Measurements from ENCODE around the gene GAD1.

The GAD1 gene

DNA sequence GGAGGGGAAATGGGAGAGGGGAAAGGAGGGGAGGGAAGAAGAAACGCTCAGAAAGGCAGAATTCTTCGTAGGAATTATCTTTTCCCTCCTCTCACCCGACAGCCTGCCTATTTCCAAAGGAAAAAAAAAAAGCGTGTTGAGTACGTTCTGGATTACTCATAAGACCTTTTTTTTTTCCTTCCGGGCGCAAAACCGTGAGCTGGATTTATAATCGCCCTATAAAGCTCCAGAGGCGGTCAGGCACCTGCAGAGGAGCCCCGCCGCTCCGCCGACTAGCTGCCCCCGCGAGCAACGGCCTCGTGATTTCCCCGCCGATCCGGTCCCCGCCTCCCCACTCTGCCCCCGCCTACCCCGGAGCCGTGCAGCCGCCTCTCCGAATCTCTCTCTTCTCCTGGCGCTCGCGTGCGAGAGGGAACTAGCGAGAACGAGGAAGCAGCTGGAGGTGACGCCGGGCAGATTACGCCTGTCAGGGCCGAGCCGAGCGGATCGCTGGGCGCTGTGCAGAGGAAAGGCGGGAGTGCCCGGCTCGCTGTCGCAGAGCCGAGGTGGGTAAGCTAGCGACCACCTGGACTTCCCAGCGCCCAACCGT, at the start of gene GAD1:
TSS of gene GAD1 (plus strand) at position 384 of the 589 bp plus-strand sequence. CDS start 1,705 bp downstream, outside the sequence.
- DNase-seq (ENCODE audit: low read depth) = peak; percentile 44

DNA sequence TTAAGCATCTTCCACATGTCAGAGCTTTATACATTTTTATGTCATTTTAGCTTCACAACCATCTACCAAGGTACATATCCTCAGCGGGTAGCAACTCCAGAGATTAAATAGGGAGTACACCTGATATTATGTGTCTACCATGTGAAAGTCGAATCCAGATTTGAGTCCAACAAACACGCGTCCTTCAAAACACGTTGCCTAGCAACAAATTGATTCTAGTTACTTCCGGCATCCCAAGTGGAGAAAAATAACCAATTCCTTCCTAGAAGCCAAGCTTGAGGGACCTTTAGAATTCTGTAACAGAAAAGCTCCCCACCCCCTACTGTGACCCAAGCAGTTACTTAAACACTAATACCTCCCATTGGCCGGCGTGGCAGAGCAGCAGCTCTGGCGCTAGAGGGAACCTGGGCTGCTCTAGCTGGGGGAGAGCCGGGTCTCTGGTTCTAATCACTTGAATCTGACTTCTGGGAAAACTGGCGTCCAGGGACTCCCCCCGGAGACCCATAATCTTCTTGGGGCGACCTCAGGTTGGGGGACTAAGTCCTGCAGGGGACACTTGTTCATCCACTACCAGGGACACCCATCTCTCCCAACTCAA, 46.6 kb upstream of the GAD1 start, which contains the start of gene ERICH2:
TSS of gene ERICH2 (plus strand) at position 371 of the 598 bp plus-strand sequence. CDS start 304 bp downstream, outside the sequence.
- peak; percentile 66 for DNase-seq (ENCODE audit: low read depth)

- DNase-seq (ENCODE audit: low read depth) = peak; percentile 58
Measured at GRCh38 chr2:170770606-170771420, 45.9 kb upstream of the GAD1 start.

GRCh38 chr2:170771421-170771937, 45.2 kb upstream of the GAD1 start:
- no peak for DNase-seq (ENCODE audit: low read depth)

- DNase-seq (ENCODE audit: low read depth) = no peak
Measured at GRCh38 chr2:170772295-170772694, 44.4 kb upstream of the GAD1 start.

DNA sequence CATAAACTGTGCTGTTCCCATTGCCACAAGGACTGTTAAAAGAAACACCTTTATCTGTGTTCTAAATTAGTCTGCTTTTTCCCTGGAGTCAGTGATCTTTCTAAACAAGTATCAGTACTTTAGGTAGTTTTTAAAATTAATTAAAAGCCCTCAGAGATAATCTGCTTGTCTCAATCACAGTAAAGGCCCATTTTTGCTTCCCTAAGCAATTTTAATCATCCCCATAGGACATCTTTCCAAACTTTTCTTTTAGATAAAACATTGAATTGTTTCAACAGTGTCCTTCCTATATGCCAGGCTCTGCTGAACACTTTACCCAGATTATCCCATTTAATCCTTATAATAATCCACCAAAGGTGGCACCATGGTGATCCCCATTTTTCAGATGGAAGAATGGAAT, 42.6 kb upstream of the GAD1 start:
- DNase-seq (ENCODE audit: low read depth) = no peak

DNA sequence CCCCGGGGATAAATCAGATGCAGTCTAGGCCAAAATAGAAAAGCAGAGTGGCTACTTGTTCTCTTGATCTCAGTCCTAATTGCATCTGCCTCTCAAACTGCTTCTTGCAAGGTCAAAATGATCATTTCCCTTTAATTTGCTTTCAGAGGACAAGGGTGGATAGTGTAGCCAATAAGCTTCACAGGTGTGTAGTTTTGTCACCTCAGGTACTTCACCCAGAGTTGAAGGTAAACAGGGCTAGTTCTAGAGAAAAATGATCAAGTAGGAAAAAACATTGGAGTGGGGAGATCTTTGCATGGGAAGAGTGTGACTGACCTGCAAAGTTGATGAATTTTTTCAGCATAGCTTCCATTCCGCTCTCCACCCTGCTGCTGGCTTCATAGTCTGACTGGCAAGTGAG, 37.8 kb upstream of the GAD1 start:
- DNase-seq (ENCODE audit: low read depth) = no peak

GRCh38 chr2:170779304-170779703, 37.4 kb upstream of the GAD1 start:
- no peak for DNase-seq (ENCODE audit: low read depth)

- DNase-seq (ENCODE audit: low read depth) = no peak
Measured at GRCh38 chr2:170782673-170783072, 34.0 kb upstream of the GAD1 start.

- no peak for DNase-seq (ENCODE audit: low read depth)
Measured at GRCh38 chr2:170783549-170783948, 33.1 kb upstream of the GAD1 start.

DNA sequence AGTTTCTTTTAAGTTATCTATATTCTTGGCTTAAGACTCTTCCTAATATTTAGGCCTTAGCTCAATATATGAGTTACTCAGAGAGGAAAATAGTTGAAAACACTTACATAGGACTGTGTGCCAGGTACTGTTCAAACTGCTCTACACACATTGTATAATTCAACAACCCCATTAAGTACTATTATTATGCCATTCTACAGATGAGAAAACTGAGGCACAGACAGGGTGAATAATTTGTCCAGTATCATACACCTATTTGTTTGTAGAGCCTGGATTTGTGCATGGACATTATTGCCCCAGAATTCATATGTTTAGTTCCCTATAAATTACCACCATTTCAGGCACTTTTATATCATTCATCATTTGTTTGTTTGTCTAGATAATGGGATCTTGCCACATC, 17.7 kb upstream of the GAD1 start:
- no peak for DNase-seq (ENCODE audit: low read depth)

GRCh38 chr2:170806548-170806947, 10.1 kb upstream of the GAD1 start:
- DNase-seq (ENCODE audit: low read depth) = no peak

DNA sequence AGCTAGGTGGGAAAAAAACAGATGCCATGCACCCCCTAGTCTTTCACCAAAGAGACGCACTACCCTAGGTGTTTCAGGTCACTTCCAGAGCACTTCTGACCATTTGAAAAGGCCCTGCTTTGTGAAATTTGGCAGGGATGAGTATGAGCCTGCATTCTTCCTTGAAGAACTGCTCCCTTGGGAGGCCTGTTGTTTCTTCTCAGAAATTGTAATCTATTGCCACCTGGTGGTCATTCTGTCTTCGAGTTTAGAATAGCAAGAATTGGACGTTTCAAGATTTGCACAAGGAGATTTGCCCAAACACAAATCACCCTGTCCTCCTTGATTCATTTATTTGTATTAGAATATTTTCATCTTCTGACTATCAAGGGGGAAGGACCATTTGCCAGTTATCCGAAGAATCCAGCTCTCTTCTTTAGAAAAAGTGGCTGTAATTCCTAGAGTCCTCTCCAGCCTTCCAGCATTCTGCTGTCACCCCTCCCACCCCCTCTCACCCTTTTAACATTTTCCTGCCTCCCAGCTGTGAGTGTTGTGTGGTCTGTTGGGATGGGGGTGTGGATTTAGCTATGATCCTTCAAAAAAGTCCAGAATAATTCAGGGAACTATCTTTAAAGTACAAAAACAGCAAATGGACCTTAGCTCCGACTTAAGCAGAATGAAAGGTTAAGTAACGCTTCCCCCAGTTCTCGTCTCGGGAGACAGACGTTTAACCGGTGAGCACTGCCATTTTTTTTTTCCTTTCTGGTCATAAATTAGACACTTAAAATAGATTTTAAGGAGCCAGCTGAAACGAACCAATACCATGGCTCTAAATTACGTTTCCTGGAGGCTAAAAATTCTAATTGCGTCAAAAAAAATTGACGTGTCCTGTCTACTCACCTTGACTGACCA, 3.7 kb upstream of the GAD1 start:
- DNase-seq (ENCODE audit: low read depth) = peak; percentile 80

DNA sequence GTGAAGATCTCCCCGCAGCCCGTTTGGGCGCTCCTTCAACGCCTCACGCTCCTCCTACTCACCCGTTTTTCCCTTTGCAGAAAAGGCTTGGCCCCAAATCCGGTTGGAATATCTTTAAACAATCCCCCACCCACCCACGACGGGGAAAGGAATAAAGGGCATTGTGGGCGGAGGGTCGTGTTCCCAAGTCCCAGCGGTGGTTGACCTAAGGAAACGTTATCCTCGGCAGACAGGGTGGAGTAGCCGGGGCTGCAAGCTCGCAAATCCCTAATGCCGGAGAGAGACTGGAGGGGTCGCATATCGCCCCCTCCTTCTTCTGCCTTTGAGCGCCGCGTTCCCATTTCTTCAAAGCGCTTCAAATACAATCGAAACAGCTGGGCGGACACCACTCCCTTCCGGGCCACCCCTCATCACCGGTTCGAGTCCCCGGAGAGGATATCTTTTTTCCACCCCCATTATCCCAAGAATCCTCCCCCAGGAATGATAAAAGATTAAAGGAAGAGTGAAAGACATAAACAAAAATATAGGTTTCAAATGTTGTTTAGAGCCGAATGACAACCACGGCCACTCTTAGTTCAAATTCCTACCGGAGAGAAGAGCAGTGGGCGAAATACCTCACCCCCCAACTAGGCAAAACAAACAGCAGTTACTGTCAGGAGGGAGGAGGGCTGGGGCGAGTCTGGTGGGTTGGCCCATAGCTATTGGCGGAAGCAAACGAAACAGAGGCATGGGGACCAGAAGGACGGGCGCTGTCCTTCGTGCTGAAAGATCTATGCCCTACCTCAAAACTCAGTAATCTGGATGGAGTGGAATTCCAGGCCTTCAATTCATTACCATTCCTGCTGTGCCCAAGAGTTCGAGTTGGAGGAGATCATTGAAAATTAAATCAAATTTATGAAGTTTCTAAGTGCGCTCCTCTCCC, 2.8 kb upstream of the GAD1 start:
- peak; percentile 36 for DNase-seq (ENCODE audit: low read depth)

GRCh38 chr2:170814533-170815230, 2.0 kb upstream of the GAD1 start:
- no peak for DNase-seq (ENCODE audit: low read depth)

DNA sequence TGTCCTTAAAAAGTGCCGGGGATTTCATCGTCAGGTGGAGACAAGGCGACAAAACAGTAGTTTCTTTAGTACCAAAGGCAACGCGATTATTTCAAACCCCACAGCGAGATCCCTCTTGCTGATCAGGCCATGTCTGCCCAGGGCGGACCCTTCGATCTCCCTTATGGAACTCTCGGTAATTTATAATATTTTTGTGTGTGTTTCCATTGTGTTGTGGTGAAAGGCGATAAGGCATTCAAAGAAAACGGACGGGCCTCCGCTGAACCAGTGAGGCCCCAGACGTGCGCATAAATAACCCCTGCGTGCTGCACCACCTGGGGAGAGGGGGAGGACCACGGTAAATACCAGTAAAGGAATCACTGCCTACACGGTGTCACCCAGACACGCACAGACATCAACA, 1.4 kb upstream of the GAD1 start:
- DNase-seq (ENCODE audit: low read depth) = no peak

DNA sequence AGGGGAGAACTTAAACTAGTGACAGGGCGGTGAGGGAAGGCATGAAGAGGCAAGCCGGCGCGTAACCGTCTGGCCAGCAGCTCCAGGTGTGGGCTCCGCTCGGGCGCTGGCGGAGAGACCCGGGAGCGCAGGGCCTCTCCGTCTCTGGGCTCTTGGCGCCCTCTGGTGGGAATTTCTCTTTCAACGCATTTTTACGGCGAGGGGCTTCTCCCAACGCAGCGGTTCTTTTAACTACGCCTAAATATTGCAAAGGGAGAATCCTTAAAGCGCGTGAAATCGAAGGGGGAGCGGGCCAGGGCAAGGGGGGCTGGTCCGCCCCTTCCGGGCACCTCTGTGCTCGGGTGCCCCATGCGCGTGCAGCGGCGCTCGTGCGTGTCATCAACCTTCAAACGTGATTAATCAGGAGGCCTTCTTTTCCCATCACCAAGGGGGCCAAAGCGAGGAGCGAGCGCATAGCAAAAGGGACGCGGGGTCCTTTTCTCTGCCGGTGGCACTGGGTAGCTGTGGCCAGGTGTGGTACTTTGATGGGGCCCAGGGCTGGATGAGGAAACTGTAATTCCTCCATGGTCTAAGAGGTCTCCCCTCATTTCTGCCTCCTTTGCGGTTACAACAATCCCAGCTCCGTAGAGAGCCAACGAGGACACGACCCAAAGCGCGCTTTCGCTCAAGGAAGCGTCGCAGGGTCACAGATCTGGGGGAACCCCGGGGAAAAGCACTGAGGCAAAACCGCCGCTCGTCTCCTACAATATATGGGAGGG, 762 bp upstream of the GAD1 start:
- peak; percentile 49 for DNase-seq (ENCODE audit: low read depth)

- DNase-seq (ENCODE audit: low read depth) = peak; percentile 29
Measured at GRCh38 chr2:170817093-170818035, 677 bp downstream of the GAD1 start.
